Esophagus muscularis mucosa (tissue), 4 donors: ENCODE results near the gene P4HB. TPM values are rescaled to one million over a fixed set of nuclear protein-coding genes. Genes with fewer than 3 reads are reported as not detected.

ENCODE experiments used
- DNase-seq: peaks from one replicate; pipeline ENCODE4 v3.0.0-alpha.2; 2017; ENCODE audit errors: extremely low spot score
- H3K27ac ChIP-seq, 4 donors: fragments of 200-600 bp; sonication (generic); replicated peaks in 1 of 4; 1 replicate in 3 of 4; 2 replicates in 1 of 4; pipeline ENCODE4 v1.5.1; 2016 to 2019; ENCODE audit warnings: mild to moderate bottlenecking in 1 of 4
- H3K27me3 ChIP-seq, 4 donors: fragments of 200-600 bp; sonication (generic); one replicate each; pipeline versions ENCODE4 v1.5.1 to v1.6.0; 2016 to 2019
- H3K36me3 ChIP-seq, 4 donors: fragments of 200-600 bp; sonication (generic); one replicate each; pipeline ENCODE4 v1.5.1; 2016 to 2019
- H3K4me1 ChIP-seq, 4 donors: fragments of 200-600 bp; sonication (generic); one replicate each; pipeline ENCODE4 v1.5.1; 2016 to 2019
- H3K4me3 ChIP-seq, 4 donors: fragments of 200-600 bp; sonication (generic); 1 replicate in 2 of 4; 2 replicates in 2 of 4; pipeline ENCODE4 v1.5.1; 2016 to 2019; ENCODE audit warnings: mild to moderate bottlenecking in 4 of 4, moderate library complexity in 1 of 4
- H3K9me3 ChIP-seq, 4 donors: fragments of 200-600 bp; sonication (generic); 1 replicate in 3 of 4; 2 replicates in 1 of 4; pipeline ENCODE4 v1.5.1; 2016 to 2019
- EP300 ChIP-seq: sonication (generic); formaldehyde crosslinking; IDR thresholded peaks from one replicate; pipeline ENCODE4 v1.6.1; 2017; ENCODE audit warnings: antibody characterized with exemption
- POLR2A ChIP-seq: fragments of 450-650 bp; IDR thresholded peaks from one replicate; pipeline ENCODE4 v1.6.1; 2017; ENCODE audit warnings: antibody characterized with exemption, moderate library complexity, mild to moderate bottlenecking, low read depth
- POLR2AphosphoS5 ChIP-seq, 2 donors: sonication (generic); formaldehyde crosslinking; IDR thresholded peaks; one replicate each; pipeline ENCODE4 v1.6.1; 2017; ENCODE audit warnings: antibody characterized with exemption in 2 of 2
- WGBS: methylation state at CpG from one replicate; pipeline ENCODE4 v1.1.5; 2018; 5-methylcytosine and 5-hydroxymethylcytosine counted together
- intact Hi-C: fragments of 100-400 bp; cut with DNase I; formaldehyde crosslinking; loops from one replicate; pipeline ENCODE4 v1.15.1; 2023
- total RNA-seq, 4 donors: library from RNA; depleted of rRNA; stranded (reverse); fragments of >200 nt; gene quantifications; one replicate each; pipeline versions ENCODE4 v1.1.0 to v1.2.1, GENCODE V29; 2016
- TF ChIP-seq, protein P1 (sequence below), 3 experiments: fragments of 200-600 bp in 2 of 3; fragments of 450-650 bp in 1 of 3; sonication (generic) in 2 of 3; IDR thresholded peaks; one replicate each; pipeline ENCODE4 v1.5.1; 2017 to 2019; ENCODE audit warnings: antibody characterized with exemption in 3 of 3, mild to moderate bottlenecking in 2 of 3, moderate library complexity in 1 of 3

Gene P4HB
- total RNA-seq, 4 donors from 2014 or later = 269 to 334 (median 313) TPM

DNA sequence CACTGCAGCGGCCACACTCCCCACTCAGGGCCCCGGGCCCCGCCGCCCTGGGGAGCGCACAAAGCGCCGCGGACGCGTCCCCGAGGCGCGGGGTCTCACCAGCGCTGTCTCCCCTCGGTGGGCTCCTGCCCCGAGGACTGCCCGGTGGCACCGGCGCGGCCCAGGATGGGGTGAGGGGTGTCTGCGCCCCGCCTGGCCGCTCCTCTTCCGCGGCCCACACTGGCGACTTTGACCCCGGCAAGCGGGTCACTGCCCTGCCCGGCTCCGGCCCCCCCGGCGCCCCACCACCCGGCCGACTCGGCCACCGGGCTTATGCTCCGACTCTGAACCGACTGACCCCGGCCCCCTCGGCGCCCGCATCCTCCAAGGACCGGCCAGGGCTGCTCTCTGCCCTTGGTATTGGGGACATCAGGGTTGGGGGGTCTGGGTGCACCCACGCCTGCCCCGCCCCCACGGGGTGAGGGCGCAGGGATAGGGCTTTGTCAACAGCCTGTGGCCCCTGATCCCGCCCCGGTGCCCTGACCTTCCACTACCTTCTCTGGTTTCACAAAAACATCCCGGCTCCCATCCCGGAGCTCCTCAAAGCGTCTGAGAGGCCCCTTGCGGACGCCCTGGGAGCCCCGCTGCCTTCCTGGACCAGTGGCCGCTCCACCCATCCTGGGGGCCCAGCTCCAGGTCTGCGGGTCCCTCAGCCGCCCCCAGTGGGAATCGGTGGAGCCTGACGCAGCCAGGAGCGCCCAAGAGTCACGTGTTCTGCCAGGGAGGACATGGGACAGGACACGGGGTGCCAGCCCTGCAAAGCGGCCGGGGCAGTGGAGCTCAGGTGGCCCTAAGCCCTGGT lies 55.6 kb downstream of the P4HB start:
- H3K4me3 ChIP-seq = peak overlapping the region in 3 of 4 donors; percentile 27 to 28 (median 27)
- H3K27me3 ChIP-seq = peaks cover 0 to 97% (median 39%) of the 10 kb centered on the region in 4 donors
- peaks cover 12 to 24% (median 20%) of the 10 kb centered on the region in 4 donors for H3K4me1 ChIP-seq
- H3K36me3 ChIP-seq = no peaks in the 10 kb centered on the region
- H3K9me3 ChIP-seq = no peaks in the 10 kb centered on the region
- no peak for DNase-seq
- H3K27ac ChIP-seq = no peak overlapping the region
- TF ChIP-seq EP300 (no peak), POLR2AphosphoS5 (IDR thresholded peaks at IDR 0.05) (no peak), POLR2A (no peak)
- TF ChIP-seq, protein P1, sequence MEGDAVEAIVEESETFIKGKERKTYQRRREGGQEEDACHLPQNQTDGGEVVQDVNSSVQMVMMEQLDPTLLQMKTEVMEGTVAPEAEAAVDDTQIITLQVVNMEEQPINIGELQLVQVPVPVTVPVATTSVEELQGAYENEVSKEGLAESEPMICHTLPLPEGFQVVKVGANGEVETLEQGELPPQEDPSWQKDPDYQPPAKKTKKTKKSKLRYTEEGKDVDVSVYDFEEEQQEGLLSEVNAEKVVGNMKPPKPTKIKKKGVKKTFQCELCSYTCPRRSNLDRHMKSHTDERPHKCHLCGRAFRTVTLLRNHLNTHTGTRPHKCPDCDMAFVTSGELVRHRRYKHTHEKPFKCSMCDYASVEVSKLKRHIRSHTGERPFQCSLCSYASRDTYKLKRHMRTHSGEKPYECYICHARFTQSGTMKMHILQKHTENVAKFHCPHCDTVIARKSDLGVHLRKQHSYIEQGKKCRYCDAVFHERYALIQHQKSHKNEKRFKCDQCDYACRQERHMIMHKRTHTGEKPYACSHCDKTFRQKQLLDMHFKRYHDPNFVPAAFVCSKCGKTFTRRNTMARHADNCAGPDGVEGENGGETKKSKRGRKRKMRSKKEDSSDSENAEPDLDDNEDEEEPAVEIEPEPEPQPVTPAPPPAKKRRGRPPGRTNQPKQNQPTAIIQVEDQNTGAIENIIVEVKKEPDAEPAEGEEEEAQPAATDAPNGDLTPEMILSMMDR (IDR thresholded peaks at IDR 0.05) = no peak
- intact Hi-C loops = no loop called here
- 12% methylated on average over 14 of the region's 65 CpGs for WGBS

DNA sequence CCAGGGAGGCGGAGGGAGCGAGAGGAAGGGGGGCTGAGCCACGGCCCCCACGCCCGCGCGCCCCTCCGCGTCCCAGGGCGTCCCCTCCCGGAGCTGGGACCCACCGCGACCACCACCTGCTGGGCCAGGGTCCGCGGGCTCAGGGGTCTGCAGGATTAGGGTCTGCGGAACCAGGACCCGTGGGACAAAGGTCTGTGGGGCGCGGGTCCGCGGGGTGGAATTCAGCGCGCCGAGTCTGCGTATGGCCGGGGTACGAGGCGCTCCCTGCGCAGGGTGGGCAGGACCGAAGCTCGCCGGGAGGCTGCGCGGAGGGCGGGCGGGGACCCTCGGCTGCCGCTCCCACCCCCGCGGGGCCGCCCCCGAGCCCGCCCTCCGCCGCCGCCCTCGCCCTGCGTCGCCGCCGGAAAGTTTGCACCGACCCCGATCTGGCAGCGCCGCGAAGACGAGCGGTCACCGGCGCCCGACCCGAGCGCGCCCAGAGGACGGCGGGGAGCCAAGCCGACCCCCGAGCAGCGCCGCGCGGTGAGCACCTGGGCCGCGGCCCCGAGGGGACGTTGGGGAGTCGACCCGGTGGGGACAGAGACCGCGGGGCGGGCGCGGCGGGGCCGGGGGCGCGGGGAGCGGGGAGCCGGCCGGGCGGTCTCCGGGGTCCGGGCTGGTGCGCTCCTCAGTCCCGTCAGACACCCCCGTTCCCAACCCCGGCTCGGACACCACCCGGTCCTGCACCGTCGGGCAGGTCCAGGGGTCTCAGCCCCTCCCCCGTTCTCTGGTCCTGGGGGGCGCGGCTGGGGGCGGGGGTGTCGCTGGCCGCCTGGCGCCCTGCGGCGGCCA lies 56.4 kb downstream of the P4HB start, which contains the start of gene GCGR:
GCGR (plus strand) TSS at position 423 of the 831 bp plus-strand sequence. CDS start 4,869 bp downstream, outside the sequence.
- DNase-seq = no peak
- 6% methylated on average over 13 of the region's 110 CpGs for WGBS
- intact Hi-C loops = no loop called here
- peaks cover 12 to 24% (median 20%) of the 10 kb centered on the region in 4 donors for H3K4me1 ChIP-seq
- no peaks in the 10 kb centered on the region for H3K36me3 ChIP-seq
- peak within 1 kb of the TSS; percentile 5 to 28 (median 27) for H3K4me3 ChIP-seq
- no peaks in the 10 kb centered on the region for H3K9me3 ChIP-seq
- TF ChIP-seq EP300 (no peak), POLR2AphosphoS5 (IDR thresholded peaks at IDR 0.05) (no peak), POLR2A (no peak)
- TF ChIP-seq, protein P1 (IDR thresholded peaks at IDR 0.05) = no peak
- peaks cover 0 to 90% (median 37%) of the 10 kb centered on the region in 4 donors for H3K27me3 ChIP-seq
- H3K27ac ChIP-seq = no peak within 1 kb of the TSS

DNA sequence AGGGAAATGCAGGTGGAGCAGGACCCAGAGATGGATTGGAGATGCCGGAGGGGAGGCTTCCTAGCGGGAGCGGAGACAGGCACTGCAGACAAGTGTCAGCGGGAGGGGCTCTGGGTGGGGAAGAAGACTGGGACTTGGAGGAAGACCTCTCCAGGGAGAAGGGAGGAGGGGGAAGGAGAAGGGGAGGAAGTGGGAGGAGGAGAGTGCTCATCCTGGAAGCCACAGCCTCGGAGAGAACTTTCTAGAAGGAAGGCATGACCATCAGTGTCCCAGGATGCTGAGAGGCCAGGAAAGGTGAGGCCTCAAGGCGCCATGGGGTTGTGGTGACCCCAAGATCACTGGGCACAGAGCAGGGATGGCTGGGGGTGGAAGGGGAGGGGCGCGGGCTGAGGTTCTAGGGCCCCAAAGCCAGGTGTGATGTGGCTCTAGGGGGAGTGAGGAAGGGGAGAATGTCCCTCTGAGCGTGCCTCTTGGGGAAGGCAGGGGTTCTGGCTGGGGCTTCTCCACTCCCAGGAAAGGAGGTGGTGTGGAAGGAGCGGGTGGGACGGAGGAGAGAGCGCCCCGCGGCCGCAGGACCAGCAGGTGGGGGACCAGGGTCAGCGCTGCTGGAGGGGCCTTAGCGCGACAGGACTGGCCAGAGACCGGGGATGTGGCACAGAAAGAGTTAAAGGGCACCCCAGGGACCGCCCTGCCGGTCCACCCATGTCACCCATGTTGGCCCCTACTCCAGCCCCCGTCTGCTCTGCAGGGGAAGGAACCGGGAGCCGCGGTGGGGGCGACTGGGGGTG lies 57.3 kb downstream of the P4HB start:
- 32% methylated on average over 24 of the region's 26 CpGs for WGBS
- peaks cover 0 to 85% (median 37%) of the 10 kb centered on the region in 4 donors for H3K27me3 ChIP-seq
- H3K27ac ChIP-seq = no peak overlapping the region
- intact Hi-C loops = no loop called here
- no peaks in the 10 kb centered on the region for H3K9me3 ChIP-seq
- TF ChIP-seq POLR2AphosphoS5 (IDR thresholded peaks at IDR 0.05) = no peak
- TF ChIP-seq, protein P1 (IDR thresholded peaks at IDR 0.05) = no peak
- TF ChIP-seq EP300 = no peak
- no peak for TF ChIP-seq POLR2A
- peak overlapping the region in 1 of 4 donors; percentile 28 for H3K4me3 ChIP-seq
- no peak for DNase-seq
- no peaks in the 10 kb centered on the region for H3K36me3 ChIP-seq
- H3K4me1 ChIP-seq = peaks cover 12 to 24% (median 20%) of the 10 kb centered on the region in 4 donors

DNA sequence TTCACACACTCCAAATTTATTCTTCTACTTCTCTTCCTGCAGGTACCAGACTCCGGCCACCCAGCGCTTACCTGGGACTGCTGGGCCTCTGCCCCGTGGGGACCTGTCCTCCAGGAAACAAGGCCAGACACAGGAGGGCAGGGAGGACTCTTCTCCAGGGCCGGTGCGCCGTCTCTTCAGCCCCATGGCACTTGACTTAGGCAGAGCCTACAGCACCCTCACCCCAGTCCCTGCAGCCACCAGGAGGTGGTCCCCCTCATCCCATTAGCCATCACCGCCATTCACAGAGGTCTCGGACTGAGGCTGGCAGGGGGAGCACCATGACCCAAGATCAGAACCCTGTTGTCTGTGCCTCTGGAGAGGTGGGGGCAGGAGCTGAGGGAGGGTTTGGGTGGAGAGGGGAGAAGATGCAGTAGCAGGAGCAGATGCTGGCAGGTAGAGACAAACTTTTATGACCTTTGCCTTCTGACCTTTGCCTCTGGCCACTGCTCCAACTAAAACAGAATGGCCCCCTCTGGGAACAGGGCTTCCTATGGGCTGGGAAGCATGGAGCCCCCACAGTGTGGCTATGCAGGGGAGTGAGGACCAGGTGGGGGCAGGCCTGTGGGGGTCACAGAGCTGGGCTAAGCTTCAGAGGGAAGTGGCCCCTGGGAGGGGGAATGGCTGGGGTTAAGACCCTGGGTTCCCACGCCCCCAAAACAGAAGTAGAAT lies 58.1 kb downstream of the P4HB start:
- no peak overlapping the region for H3K4me3 ChIP-seq
- intact Hi-C loops = no loop called here
- 93% methylated on average over 8 of the region's 9 CpGs for WGBS
- no peaks in the 10 kb centered on the region for H3K9me3 ChIP-seq
- H3K4me1 ChIP-seq = peaks cover 12 to 24% (median 20%) of the 10 kb centered on the region in 4 donors
- H3K27ac ChIP-seq = no peak overlapping the region
- TF ChIP-seq POLR2AphosphoS5 (IDR thresholded peaks at IDR 0.05) (no peak), EP300 (no peak)
- H3K36me3 ChIP-seq = no peaks in the 10 kb centered on the region
- H3K27me3 ChIP-seq = peaks cover 0 to 76% (median 37%) of the 10 kb centered on the region in 4 donors
- DNase-seq = no peak
